GM19455 (cell line): Measurements from ENCODE around the gene USF3.
"Not testable (repeated sequence)": the region's sequence is repeated elsewhere in the genome, so short reads cannot be mapped to it uniquely, and the experiment has no call there.

Experiments used
- ATAC-seq: cut with Tn5 transposase; IDR thresholded peaks from one replicate; pipeline ENCODE4 v1.9.1; 2021; ENCODE audit not compliant: unreplicated experiment

The USF3 gene

DNA sequence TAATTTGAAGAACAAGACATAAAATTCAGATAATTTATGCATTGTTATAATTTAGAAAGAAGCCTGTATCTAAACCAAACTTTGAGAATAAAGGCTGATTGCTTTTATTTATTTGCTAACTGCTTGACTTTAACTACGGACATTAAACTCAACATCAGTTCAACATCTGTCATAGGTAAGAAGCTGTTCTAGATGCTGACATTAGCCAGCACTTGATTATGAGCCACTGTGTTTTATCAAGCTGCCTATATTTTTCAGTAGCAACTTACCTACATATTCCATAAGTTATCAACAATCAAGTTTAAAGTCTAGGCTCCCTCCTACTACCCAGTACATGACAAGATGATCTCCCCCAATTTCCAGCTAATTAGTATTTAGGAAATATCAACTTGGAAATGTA is 42.1 kb downstream of the USF3 start:
- ATAC-seq: no peak

DNA sequence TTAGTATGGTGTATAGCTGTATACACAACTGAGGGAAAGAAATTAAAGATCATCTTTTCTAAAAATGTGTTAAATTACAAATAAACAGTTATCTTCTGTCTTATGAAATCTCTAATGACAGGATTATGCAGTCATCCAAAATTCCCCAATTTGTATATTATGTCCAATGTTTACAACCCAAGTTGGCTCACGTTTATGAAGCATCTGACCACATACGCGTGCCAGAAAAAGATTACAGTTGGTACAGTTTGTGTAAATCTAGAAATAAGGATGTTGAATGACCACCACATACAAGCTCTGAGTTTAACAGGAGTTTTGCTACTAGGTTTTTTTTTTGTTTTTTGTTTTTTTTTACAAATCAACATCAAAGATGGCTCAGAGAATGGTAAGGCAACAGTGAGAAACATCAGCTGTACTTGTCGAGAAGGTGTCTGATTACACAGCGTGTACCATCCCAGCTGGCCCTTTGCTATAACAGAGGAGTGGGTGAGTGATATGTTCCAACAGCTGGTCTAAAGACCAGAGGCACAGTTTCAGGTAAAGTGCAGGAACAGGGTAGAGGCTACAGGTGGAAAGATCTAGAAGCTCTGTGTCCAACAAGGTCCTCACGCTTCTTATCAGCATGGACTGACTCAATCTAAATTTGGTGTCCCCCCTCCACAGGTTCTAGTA is 47.1 kb downstream of the USF3 start:
- ATAC-seq: no peak

DNA sequence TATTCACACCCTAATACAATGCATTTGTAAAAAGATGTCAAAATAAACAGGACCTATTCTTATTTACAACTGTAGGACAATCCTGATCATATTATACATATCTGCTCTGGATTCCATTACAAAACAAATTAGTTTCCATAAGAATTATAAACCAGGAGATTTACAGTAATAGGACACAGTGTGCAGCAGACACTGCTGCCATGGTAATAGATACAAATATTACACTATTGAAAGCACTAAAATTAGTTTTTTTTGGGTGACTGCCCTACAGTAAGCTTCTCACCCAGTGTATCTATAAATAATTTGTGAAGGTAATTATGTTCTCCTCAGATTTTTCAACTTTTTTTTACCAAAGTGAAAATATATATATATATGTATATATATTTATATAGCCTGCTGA is 47.9 kb downstream of the USF3 start:
- no peak for ATAC-seq

DNA sequence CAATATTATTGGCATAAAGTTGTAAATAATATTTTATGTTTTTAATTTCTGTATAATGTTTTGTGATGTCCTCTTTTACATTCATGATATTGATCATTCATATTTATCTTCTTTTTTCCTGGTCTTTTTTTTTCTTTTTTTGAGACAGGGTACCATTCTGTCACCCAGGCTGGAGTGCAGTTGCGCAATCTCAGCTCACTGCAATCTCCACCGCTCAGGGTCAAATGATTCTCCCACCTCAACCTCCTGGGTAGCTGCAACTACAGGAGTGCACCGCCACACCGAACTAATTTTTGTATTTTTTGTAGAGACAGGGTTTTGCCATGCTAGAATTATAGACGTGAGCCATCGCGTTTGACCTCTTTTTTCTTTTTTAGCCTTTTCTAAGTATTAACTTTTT is 52.9 kb downstream of the USF3 start:
- ATAC-seq: no peak

DNA sequence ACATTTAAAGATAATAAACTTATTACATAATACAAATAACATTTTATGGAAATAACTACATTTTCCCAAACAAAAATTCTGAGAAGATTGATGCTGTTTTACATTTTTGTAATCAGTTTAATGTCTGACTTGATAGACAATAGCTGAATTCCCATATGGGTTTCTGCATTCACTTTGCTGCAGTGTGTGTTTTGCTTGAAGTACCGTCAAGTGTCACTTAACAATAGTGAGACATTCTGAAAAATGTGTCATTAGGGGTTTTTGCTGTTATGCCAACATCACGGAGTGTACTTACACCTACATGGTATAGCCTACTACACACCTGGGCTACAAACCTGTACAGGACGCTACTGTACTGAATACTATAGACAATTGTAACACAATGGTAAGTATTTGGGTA is 57.5 kb downstream of the USF3 start:
- ATAC-seq: no peak

DNA sequence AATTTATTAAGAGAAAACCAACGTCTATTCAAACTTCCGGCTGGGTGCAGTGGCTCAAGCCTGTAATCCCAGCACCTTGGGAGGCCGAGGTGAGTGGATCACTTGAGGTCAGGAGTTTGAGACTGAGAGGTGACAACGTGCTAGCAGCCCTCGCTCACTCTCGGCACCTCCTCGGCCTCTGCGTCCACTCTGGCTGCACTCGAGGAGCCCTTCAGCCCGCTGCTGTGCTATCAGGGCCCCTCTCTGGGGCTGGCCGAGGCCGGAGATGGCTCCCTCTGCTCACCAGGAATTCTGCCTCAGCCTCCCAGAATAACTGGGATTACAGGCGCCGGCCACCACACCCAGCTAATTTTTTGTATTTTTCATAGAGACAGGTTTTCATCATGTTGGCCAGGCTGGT is 58.7 kb downstream of the USF3 start:
- ATAC-seq: no peak

DNA sequence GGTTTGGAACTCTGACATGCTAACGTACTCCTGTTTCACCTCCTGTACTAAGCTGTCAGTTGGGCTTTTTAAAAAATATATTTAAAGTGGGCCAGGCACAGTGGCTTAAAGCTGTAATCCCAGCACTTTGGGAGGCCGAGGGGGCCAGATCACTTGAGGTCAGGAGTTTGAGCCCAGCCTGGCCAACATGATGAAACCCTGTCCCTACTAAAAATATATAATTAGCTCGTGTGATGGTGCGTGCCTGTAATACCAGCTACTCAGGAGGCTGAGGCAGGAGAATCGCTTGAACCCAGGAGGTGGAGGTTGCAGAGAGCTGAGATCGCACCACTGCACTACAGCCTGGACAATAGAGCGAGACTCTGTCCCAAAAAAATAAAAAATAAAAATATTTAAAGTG is 60.4 kb downstream of the USF3 start:
- ATAC-seq: not testable (repeated sequence)

DNA sequence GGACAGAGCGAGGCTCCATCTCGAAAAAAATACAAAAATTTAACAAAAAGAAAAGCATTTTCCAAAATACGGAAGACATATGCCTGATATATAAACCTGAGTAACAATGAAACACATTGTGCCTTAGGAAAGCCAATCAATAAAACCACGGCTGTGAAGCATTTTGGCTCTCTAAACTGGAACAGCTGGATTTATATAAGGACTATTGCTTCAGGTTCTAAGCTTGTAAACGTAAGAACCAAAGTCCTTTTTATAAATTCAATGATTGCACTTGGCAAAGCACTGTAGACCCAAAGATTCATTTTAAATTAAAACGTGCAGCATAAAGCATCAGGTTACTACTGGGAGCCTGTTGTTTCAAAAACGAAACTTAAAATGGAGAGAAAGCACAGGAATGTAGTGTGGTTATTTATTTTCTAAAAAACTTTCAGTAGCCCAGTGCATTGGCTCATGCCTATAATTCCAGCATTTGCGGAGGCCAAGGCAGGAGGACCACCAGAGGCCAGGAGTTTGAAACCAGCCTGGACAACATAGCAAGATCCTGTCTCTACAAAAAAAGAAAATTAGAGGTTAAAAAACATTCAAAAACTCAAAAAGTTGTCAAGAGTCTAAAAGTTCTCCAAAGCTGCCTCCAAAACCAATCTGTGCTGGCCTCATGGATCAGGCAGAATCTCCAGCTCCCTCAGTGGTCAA is 61.5 kb downstream of the USF3 start:
- no peak for ATAC-seq

DNA sequence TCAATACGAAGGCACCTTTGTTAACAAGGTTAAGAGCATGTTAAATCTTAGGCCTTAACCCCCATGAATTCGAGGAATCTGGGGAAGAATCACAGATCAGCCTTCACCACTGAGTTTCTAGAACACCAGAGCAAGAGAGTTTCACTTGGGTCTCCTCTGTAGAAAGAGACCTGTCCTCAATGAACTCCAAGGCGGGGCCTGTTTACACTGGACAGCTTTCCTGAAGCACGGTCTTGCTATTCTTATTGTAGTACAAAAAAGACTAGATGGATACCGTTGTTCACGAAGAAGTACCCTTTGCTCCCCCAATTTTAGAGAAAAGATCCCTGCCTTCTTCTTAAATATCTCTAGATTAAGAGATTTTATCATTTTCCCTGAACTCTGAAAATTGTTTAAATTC is 64.9 kb downstream of the USF3 start:
- no peak for ATAC-seq

DNA sequence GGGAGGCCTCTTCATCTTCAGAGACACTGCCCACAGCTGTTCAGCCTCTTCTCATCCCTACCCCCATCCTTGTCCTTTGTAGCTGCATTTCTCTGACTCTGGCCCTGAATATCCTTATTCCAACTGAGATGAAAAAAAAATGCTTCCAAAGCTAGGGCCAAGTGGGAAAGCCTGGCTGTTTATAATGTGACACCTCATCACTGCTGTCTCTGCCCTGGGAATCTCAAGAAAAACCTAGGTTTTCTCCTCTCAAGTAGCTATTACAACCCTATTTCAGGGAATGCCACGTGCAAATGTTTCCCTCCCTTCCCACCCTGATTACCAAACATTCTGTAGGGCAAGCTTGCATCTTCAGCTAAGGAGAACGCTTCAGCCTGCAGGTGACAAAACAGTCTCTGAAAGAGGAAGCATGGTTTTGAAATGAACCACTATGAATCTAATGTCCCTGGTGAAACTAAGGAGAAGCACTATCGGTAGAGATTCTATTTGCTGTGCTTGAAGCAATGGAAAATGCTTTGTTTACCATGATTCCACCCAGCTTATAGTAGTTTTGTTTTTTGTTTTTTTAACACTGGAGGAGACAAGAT is 65.4 kb downstream of the USF3 start:
- ATAC-seq: no peak

DNA sequence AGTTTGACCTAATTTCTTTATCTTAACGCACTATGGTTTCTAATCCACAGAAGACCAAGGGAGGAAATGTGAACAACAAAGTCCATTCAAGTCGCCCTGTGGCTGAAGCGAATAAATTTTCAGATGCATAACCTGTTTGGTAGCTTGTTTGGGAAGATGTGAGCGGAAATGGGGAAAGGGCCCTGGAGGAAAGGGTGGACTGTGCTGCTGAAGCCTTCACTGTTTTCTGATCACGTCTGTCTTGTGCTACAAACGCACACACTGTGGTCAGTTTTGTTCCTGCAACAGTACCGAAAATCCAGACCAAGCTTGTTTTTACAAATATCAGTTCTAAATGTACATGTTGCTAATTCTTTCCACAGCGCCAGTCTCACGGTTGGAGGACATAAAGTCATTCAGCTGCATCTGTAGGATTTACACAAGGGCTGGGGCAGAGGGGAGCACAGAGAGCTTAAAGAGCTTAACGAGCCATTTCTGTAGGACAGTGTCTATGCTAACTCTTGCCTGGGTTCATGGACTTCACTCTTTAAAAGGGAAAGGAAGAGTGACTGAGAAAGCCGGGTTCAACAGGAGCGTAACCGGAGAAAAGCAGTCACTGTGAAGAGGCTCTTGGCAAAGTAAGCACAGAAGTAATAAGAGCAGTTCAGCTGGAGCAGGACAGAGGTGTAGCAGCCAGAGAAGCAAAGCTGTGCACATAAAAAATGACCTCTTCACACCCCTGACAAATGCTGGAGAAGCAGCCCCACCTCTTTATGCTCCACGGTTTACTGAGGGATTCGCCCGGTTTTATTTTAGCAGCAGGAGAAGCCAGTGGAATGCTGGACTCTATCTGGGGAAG is 66.6 kb downstream of the USF3 start:
- ATAC-seq: no peak

DNA sequence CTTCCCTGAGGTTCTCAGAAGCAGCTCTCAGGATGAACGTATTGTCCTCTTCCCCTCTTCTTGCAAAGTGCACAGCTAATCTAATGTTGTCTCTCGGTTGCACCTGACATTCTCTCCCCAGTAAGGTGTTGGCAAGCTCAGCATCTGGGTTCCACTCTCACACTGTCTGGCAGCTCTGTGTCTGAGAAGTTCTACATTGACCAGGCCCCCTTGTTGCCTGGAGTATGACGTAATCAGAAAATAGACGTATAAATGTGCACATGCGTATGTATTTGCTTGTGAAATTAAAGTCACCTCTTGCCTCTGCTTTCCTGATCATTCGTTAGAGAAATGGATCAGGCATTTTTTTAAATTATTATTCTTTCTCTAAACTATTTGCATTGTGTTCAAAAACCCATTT is 67.7 kb downstream of the USF3 start:
- no peak for ATAC-seq

DNA sequence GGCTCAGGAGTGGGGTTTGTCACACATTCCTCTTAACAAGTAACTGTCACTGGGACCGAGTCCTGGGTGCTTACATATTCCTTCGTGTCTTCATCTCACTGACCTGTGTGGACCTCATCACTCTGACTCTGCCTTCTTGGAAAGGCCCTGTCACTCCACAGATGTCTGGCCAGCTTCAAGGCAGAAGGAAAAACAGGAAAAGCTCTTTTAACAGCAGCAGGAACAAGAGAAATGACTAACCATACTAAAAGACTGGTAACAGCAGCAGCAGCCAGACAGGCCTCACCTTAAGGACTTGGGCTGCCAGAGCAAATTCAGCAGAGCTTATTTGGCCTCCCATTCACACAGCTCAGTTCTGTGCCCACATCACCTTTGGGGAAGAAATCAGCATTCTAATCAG is 68.1 kb downstream of the USF3 start:
- ATAC-seq: no peak

DNA sequence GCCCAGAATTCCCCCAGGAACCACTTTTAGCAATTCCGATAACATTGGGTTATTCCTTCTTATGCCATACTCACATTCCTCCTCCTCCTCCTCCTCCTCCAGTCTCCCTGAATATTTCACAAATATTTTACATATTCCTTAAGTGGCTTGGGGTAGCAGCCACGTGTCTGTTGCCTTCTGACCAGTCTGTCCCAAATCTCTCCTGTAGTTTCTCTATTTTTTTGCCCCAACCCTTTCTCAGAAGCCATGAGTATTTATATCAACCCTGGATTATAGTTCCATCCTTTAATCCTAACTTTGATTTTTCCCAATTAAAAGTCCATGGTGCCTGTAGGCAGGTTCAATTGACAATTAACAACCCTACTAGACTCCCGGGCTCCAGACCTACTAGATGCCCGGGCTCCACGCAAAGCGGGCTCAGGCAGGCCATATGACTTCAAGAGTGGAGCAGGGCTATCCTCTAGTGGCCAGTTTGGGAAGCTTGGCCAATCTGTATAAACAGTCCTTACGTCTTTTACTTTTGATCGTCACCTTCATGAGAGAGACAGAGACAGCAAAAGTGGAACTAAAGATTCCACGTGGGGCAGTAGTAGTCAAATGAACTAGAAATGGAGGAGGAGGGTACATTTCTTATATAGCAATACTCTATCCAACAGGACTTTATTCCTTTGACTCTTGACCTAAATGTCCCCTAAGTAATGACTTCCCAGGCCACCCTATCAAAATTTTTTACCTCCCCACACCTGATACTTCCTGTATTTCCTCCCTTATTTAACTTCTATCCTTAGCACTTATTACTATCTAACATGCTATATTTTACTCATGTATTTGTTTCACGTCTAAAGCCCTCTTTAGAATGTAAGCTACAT is 69.7 kb downstream of the USF3 start:
- ATAC-seq: no peak

DNA sequence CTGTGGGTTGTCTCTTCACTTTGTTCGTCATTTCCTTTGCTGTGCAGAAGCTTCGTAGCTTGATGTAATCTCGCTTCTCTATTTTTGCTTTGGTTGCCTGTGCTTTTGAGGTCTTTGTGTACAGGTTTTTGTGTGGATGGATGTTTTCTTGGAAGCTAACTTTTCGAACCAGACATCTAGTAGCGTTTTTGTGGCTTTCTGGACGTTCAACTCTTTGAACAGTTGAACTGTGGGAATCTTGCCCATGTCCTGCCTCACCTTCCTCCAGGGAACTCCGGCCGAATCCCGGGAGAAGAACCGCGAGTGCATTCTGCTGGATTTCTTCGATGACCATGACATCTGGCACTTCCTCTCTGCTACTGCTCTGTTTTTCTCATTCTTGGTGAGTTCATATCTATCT is 70.6 kb downstream of the USF3 start:
- ATAC-seq: no peak

DNA sequence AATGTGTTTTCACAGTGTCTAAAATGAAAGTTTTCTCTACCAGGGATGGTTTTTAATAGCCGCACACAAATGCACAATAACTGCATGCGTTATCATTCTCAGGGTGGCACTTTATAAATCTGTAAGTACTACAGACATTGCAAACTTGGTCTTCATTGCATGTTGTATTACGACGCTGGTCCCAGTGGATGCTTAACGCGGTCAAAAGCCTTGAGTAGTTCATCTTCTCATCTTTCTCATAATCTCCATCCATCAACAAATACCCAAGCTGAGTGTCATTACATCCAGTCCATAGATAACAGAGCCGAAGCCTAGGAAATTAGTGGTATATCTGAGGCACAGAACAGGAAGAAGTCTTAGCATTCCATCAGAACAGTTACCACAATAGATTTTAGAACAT is 72.6 kb downstream of the USF3 start:
- ATAC-seq: no peak

DNA sequence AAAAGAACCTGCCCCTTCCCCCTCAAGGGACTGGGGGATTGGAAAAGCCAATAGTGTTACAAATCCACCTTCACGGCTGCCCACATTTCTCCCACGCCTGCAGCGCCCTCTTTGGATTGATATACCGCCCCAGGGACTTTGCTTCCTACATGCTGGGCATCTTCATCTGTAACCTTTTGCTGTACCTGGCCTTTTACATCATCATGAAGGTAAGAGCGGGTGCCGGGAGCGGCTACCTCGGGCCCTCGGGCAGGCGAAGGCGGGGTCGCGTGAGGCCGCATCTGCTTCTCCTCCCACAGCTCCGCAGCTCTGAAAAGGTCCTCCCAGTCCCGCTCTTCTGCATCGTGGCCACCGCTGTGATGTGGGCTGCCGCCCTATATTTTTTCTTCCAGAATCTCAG is 73.1 kb downstream of the USF3 start:
- no peak for ATAC-seq

DNA sequence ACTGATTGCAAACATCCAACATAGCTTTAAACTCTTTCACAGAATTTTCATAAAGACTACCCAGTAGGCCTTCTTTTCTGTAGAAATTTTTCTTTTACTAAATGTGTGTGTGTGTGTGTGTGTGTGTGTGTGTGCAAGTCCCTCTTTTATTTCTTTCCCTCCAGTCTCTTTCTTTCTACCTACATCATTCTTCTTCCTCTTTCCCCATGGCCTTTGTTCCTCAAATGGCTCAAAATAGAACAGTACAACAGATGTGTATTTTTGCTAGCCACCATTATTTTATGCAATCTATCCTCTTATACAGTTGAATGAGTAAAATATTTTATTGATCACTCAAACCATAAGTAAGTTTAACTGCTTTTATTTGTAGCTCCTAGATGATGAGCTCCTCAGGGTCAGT is 76.4 kb downstream of the USF3 start:
- ATAC-seq: no peak

DNA sequence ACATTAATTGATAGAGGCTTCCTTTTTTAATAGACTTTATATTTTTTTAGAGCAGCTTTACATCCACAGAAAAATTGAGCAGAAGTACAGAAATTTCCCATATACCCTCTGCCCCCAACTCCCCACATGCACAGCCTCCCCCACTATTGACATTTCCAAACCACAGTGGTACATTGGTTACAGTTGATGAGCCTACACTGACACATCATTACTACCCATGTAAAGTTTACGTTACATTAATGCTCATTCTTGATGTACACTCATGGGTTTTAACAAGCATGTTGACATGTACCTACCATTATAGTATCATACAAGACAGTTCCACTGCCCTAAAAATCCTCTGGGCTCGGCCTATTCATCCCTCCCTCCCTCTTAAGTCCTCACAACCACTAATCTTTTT is 78.7 kb downstream of the USF3 start:
- no peak for ATAC-seq

DNA sequence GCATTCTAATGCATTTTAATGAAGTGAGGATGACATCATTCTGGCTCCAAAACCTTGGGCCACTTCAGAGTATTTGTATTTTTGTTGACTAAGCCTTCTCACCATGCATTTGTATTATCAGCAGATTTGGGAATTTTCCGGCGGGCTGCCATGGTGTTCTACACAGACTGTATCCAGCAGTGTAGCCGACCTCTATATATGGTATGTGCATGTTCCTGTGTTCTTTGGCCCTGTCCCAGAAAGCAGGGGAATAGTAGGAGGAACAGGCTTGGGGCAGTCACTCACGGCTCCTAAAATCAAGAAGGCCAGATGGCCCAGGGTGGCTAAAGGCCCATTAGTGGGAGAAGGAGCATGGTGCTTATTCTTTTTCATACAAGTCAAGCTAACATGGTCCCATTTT is 80.5 kb downstream of the USF3 start:
- no peak for ATAC-seq

DNA sequence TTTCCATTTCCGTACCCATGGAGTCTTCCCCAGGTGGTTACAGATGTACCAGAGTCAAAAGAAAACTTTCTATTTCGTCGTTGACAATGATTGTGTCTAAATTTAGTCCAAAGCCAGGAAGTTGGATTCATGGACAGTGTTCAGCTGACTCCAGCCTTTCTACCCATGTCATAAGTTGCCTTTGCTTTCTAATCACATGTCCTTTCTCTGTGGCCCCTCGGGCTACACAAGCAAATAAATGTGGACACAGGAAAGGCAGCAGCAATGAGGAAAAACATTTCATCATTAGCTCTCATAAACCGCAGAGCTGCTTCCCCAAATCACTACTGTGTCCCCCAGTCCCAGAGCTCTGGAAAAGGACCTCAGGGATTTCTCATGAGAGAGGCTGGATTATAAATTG is 82.0 kb downstream of the USF3 start:
- no peak for ATAC-seq
